ENCODE data around the gene COL4A2.

Gene COL4A2

GRCh38 chr13:110272651-110273050 is 34.4 kb upstream of the COL4A2 start:
- no peak for DNase-seq

- DNase-seq: no peak
These were observed 33.8 kb upstream of the COL4A2 start for GRCh38 chr13:110273254-110273653.

- no peak for DNase-seq
These were observed 32.4 kb upstream of the COL4A2 start for GRCh38 chr13:110274687-110275086.

- no peak for DNase-seq
These were observed 31.0 kb upstream of the COL4A2 start for GRCh38 chr13:110275931-110276552.

GRCh38 chr13:110276553-110276950 is 30.5 kb upstream of the COL4A2 start:
- DNase-seq: no peak

- DNase-seq: no peak
These were observed 29.6 kb upstream of the COL4A2 start for GRCh38 chr13:110277357-110277975.

- DNase-seq: no peak
These were observed 28.2 kb upstream of the COL4A2 start for GRCh38 chr13:110278859-110279258.

- DNase-seq: no peak
These were observed 27.4 kb upstream of the COL4A2 start for GRCh38 chr13:110279684-110280083.

- DNase-seq: no peak
These were observed 26.8 kb upstream of the COL4A2 start for GRCh38 chr13:110280231-110280813.

GRCh38 chr13:110280985-110281688 is 25.9 kb upstream of the COL4A2 start:
- DNase-seq: no peak

GRCh38 chr13:110281736-110282135 is 25.3 kb upstream of the COL4A2 start:
- DNase-seq: no peak

- DNase-seq: no peak
These were observed 24.7 kb upstream of the COL4A2 start for GRCh38 chr13:110282316-110282841.

GRCh38 chr13:110283736-110284517 is 23.2 kb upstream of the COL4A2 start:
- no peak for DNase-seq

GRCh38 chr13:110284779-110285484 is 22.2 kb upstream of the COL4A2 start:
- DNase-seq: no peak

GRCh38 chr13:110285991-110286832 is 20.9 kb upstream of the COL4A2 start:
- no peak for DNase-seq

GRCh38 chr13:110286833-110287819 is 20.0 kb upstream of the COL4A2 start:
- DNase-seq: no peak

- no peak for DNase-seq
These were observed 17.9 kb upstream of the COL4A2 start for GRCh38 chr13:110289174-110289573.

- no peak for DNase-seq
These were observed 17.4 kb upstream of the COL4A2 start for GRCh38 chr13:110289661-110290060.

- no peak for DNase-seq
These were observed 16.9 kb upstream of the COL4A2 start for GRCh38 chr13:110290153-110290552.

- no peak for DNase-seq
These were observed 16.3 kb upstream of the COL4A2 start for GRCh38 chr13:110290826-110291225.
